ENCODE data around the gene FBXO46. TPM values are rescaled to one million over a fixed set of nuclear protein-coding genes. Genes with fewer than 3 reads are reported as not detected.

The FBXO46 gene
- total RNA-seq, 6 donors from 2014 or later = 12.0 to 21.1 (median 20.6) TPM

DNA sequence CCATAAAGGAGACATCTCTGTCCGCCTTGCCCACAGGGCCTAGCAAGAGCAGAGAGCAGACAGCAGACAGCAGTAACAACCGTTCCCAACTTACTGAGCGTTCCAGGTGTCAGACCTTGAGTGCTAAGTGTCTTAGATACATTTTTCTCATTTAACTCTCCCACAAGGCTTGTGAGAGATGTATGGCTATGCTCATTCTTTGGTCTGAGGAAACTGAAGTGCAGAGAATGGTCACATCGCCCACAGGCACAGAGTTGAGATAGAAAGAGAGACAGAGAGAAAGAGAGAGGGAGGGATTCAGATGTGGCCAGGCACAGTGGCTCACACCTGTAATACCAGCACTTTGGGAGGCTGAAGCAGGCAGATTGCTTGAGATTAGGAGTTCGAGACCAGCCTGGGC, 16.8 kb upstream of the FBXO46 start:
- no peaks in the 10 kb centered on the region for H3K9me3 ChIP-seq
- ATAC-seq (ENCODE audit: low FRiP score in 2 of 2) = no peak
- no peak for DNase-seq
- H3K4me1 ChIP-seq = no peaks in the 10 kb centered on the region
- H3K4me3 ChIP-seq = no peak overlapping the region
- H3K27ac ChIP-seq = no peak overlapping the region
- no peaks in the 10 kb centered on the region for H3K27me3 ChIP-seq
- no peaks in the 10 kb centered on the region for H3K36me3 ChIP-seq
- 82 to 92% methylated on average over 5 of the region's 5 CpGs for WGBS, 2 donors
- TF ChIP-seq POLR2A (IDR thresholded peaks at IDR 0.05) (no peak), EP300 (IDR thresholded peaks at IDR 0.05) (no peak), POLR2AphosphoS5 (IDR thresholded peaks at IDR 0.05) (no peak)
- TF ChIP-seq, protein P1, sequence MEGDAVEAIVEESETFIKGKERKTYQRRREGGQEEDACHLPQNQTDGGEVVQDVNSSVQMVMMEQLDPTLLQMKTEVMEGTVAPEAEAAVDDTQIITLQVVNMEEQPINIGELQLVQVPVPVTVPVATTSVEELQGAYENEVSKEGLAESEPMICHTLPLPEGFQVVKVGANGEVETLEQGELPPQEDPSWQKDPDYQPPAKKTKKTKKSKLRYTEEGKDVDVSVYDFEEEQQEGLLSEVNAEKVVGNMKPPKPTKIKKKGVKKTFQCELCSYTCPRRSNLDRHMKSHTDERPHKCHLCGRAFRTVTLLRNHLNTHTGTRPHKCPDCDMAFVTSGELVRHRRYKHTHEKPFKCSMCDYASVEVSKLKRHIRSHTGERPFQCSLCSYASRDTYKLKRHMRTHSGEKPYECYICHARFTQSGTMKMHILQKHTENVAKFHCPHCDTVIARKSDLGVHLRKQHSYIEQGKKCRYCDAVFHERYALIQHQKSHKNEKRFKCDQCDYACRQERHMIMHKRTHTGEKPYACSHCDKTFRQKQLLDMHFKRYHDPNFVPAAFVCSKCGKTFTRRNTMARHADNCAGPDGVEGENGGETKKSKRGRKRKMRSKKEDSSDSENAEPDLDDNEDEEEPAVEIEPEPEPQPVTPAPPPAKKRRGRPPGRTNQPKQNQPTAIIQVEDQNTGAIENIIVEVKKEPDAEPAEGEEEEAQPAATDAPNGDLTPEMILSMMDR (IDR thresholded peaks at IDR 0.05) = no peak

DNA sequence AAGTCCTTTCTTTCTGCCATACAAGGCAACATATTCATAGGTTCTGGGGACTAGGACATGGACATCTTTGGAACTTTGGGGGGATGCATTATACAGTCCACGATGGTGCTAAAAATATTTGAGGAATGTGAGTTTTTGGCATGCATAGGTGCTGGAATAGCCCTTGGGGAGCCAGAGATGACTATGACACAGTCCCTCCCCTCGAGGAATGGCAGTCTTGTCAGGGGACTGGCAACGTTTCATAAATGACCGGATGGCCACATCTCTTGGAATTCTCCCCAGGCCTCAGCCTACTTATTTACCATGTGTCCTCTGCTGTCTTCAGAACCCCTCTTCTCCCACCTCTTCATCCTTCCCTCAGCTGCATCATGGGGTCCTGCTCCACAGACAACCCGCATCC, 16.2 kb upstream of the FBXO46 start:
- ATAC-seq (ENCODE audit: low FRiP score in 2 of 2) (no peak), DNase-seq (no peak)
- TF ChIP-seq EP300 (IDR thresholded peaks at IDR 0.05) = no peak
- TF ChIP-seq, protein P1 (IDR thresholded peaks at IDR 0.05) = no peak
- H3K27ac ChIP-seq = no peak overlapping the region
- WGBS, 2 donors = 65 to 74% methylated on average over 5 of the region's 5 CpGs
- no peaks in the 10 kb centered on the region for H3K27me3 ChIP-seq
- H3K4me3 ChIP-seq = no peak overlapping the region
- H3K36me3 ChIP-seq = no peaks in the 10 kb centered on the region
- no peaks in the 10 kb centered on the region for H3K9me3 ChIP-seq
- H3K4me1 ChIP-seq = no peaks in the 10 kb centered on the region

DNA sequence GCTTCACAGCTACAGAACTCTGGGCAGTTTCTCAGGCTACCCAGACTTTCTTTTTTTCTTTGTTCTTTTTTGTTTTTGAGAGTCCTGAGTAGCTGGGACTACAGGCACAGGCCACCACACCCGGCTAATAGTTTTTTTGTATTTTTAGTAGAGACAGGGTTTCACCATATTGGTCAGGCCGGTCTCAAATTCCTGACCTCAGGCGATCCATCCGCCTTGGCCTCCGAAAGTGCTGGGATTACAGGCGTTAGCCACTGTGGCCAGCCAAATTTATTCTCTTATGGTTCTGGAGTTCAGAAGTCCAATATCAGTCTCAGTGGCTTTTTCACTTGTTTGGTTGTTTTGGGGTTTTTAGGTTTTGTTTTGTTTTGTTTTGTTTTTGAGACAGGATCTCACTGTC, 14.9 kb upstream of the FBXO46 start:
- Histone ChIP-seq H3K4me3 (no peak overlapping the region), H3K36me3 (no peaks in the 10 kb centered on the region), H3K4me1 (no peaks in the 10 kb centered on the region), H3K27ac (no peak overlapping the region), H3K27me3 (no peaks in the 10 kb centered on the region), H3K9me3 (no peaks in the 10 kb centered on the region)
- TF ChIP-seq, protein P1 (IDR thresholded peaks at IDR 0.05) = no peak
- TF ChIP-seq POLR2A (IDR thresholded peaks at IDR 0.05) (no peak), POLR2AphosphoS5 (IDR thresholded peaks at IDR 0.05) (no peak), EP300 (IDR thresholded peaks at IDR 0.05) (no peak)
- 90 to 92% methylated on average over 6 of the region's 6 CpGs for WGBS, 2 donors
- no peak for DNase-seq
- no peak for ATAC-seq (ENCODE audit: low FRiP score in 2 of 2)

DNA sequence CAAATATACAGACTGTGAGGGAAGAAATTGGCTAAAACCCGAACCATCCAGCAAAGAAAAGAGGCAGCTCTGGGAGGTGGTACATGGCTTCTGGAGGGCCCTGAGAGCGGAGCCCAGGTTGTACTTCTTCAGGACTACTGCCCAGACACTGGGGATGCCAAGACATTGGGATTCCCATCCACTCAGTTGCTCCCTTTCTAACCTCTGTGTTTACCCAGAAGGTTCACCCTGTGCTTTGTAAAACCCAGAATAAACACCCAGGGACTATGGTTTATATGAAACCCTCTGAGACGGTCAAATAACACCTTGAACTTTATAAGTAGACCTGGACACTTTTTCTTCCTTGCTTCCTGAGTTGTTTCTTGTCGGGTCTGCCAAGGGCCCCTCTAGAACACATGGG, 12.3 kb upstream of the FBXO46 start:
- ATAC-seq (ENCODE audit: low FRiP score in 2 of 2) (no peak), DNase-seq (no peak)
- H3K4me1 ChIP-seq = no peaks in the 10 kb centered on the region
- H3K27ac ChIP-seq = no peak overlapping the region
- TF ChIP-seq EP300 (IDR thresholded peaks at IDR 0.05) (no peak), POLR2AphosphoS5 (IDR thresholded peaks at IDR 0.05) (no peak), POLR2A (IDR thresholded peaks at IDR 0.05) (no peak)
- TF ChIP-seq, protein P1 (IDR thresholded peaks at IDR 0.05) = no peak
- no peaks in the 10 kb centered on the region for H3K27me3 ChIP-seq
- no peaks in the 10 kb centered on the region for H3K36me3 ChIP-seq
- WGBS, 2 donors = 59 to 73% methylated on average over 4 of the region's 4 CpGs
- no peaks in the 10 kb centered on the region for H3K9me3 ChIP-seq
- no peak overlapping the region for H3K4me3 ChIP-seq

DNA sequence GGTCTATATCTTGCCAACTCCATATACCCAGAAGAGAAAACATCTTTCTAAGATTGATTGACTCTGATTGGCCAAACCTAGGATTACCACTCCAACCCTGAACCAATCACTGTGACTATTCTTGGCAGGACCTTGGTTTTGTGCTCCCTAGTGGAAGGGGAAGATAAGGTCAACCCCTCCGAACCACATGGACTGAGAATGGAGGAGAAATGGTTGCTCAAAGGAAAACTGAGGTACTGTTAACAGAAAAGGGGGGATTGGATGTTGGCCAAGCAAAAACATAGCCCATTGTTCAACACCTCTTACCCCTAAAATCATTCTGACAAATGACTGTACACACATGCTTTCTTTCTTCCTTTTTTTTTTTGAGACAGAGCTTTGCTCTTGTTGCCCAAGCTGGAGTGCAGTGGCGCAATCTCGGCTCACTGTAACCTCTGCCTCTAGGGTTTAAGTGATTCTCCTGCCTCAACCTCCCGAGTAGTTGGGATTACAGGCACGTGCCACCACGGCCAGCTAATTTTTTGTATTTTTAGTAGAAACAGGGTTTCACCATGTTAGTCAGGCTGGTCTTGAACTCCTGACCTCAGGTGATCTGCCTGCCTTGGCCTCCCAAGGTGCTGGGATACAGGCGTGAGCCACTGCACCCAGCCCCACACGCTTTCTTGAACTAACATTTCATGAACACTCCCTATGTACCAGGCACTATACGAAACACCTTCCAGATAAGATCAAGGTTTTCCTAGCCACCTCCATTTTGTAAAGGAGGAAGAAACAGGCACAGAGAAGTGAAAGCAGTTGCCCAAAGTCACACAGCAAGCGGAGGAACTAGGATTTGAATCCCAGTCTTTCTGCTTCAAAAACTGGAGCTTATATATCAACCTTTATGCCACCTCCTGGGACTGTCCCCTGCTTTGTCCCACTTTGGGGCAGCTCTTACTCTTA, 9.1 kb upstream of the FBXO46 start:
- Histone ChIP-seq H3K4me1 (no peaks in the 10 kb centered on the region), H3K27me3 (no peaks in the 10 kb centered on the region), H3K36me3 (no peaks in the 10 kb centered on the region), H3K4me3 (no peak overlapping the region), H3K27ac (no peak overlapping the region), H3K9me3 (no peaks in the 10 kb centered on the region)
- no peak for TF ChIP-seq POLR2A (IDR thresholded peaks at IDR 0.05)
- TF ChIP-seq EP300 (IDR thresholded peaks at IDR 0.05) = no peak
- TF ChIP-seq, protein P1 (IDR thresholded peaks at IDR 0.05) = no peak
- TF ChIP-seq POLR2AphosphoS5 (IDR thresholded peaks at IDR 0.05) = no peak
- DNase-seq (no peak), ATAC-seq (ENCODE audit: low FRiP score in 2 of 2) (no peak)
- WGBS, 2 donors = 72 to 77% methylated on average over 10 of the region's 10 CpGs

Measured in upper lobe of left lung (tissue), 6 donors.